ENCODE results near the gene PELI1. TPM values are rescaled to one million over a fixed set of nuclear protein-coding genes. Genes with fewer than 3 reads are reported as not detected.
A peak's percentile ranks its signal among the peaks of the same experiment; 100 is the strongest.

The PELI1 gene
- total RNA-seq, 6 experiments from 2014 or later: 1.9 to 4.9 (median 2.8) TPM

DNA sequence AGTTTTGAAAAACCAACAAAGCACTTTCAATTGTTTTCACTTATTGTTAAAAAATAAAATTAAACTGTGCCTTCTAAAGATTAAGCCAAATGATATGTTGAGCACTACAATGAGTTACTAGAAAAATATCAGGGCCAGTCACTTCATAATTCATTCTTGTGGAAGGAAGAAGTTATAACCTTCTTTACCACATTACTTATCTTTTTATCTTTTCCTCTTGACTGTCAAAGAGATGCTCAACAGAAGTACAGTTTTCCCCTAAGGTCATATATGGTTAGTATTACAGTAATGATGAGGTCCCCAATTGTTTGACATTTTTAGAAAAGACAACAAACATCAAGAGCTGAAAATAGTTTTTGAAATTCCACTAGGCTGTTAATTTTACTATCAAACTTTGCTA lies 9.4 kb downstream of the PELI1 start:
- peak; percentile 46 for DNase-seq
- TF ChIP-seq, protein P1, sequence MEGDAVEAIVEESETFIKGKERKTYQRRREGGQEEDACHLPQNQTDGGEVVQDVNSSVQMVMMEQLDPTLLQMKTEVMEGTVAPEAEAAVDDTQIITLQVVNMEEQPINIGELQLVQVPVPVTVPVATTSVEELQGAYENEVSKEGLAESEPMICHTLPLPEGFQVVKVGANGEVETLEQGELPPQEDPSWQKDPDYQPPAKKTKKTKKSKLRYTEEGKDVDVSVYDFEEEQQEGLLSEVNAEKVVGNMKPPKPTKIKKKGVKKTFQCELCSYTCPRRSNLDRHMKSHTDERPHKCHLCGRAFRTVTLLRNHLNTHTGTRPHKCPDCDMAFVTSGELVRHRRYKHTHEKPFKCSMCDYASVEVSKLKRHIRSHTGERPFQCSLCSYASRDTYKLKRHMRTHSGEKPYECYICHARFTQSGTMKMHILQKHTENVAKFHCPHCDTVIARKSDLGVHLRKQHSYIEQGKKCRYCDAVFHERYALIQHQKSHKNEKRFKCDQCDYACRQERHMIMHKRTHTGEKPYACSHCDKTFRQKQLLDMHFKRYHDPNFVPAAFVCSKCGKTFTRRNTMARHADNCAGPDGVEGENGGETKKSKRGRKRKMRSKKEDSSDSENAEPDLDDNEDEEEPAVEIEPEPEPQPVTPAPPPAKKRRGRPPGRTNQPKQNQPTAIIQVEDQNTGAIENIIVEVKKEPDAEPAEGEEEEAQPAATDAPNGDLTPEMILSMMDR (IDR thresholded peaks at IDR 0.05): no peak
- H3K4me3 Mint-ChIP-seq: peak overlapping the region; percentile 4
- H3K9me3 Mint-ChIP-seq: no peaks in the 10 kb centered on the region
- H3K27me3 Mint-ChIP-seq (ENCODE audit: insufficient read depth): no peaks in the 10 kb centered on the region; the same call in 1 of the 2 replicates
- peaks cover 74% of the 10 kb centered on the region for H3K4me1 Mint-ChIP-seq (ENCODE audit: low read depth)
- H3K36me3 Mint-ChIP-seq (ENCODE audit: low read depth): no peaks in the 10 kb centered on the region; the same call in 1 of the 2 replicates
- H3K27ac Mint-ChIP-seq: peak overlapping the region; percentile 28

DNA sequence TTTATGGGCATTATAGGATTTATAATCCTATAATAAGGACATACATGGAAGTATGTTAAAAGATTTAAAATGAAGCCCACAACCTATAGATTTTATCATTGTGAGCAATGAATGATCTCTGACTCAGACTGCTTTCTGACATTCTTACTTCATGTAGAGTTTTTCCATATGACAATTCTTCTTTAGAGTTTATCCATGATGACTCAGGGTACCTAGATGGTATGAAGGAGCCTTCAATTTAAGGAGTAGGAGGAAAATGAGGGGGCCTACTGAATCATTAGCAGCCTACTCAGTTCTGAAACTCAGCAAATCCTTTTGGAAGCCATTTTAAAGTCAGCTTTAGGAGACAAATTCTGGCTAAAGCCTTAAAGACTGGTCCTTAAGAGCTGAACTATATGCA lies 10.4 kb downstream of the PELI1 start:
- Mint-ChIP-seq H3K9me3 (no peaks in the 10 kb centered on the region), H3K4me1 (ENCODE audit: low read depth) (peaks cover 70% of the 10 kb centered on the region), H3K27ac (peak overlapping the region; percentile 28), H3K36me3 (ENCODE audit: low read depth) (no peaks in the 10 kb centered on the region; the same call in 1 of the 2 replicates), H3K27me3 (ENCODE audit: insufficient read depth) (no peaks in the 10 kb centered on the region; the same call in 1 of the 2 replicates), H3K4me3 (peak overlapping the region; percentile 4)
- TF ChIP-seq, protein P1 (IDR thresholded peaks at IDR 0.05): no peak
- DNase-seq: peak; percentile 70

DNA sequence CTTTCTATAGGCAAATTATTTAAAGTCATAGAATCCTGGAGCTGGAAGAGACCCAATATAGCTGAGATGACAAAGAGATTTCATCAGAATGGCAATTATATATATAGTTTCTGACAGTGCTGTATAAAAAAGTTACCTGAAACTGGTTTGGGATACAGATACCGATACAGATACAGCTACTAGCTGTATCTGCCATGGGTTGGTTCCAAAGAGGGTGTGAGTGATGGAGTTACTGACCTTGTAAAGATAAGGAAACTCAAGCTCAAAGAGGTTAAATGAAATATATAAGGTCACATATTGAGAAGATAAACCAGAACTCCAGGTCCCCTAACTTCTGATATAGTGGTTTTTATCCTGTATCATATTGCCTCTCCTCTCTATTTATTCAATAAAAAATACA lies 10.9 kb downstream of the PELI1 start:
- no peak for DNase-seq
- H3K4me3 Mint-ChIP-seq: no peak overlapping the region
- peaks cover 67% of the 10 kb centered on the region for H3K4me1 Mint-ChIP-seq (ENCODE audit: low read depth)
- H3K9me3 Mint-ChIP-seq: no peaks in the 10 kb centered on the region
- TF ChIP-seq, protein P1 (IDR thresholded peaks at IDR 0.05): no peak
- H3K27me3 Mint-ChIP-seq (ENCODE audit: insufficient read depth): no peaks in the 10 kb centered on the region; the same call in 1 of the 2 replicates
- H3K27ac Mint-ChIP-seq: peak overlapping the region; percentile 42
- H3K36me3 Mint-ChIP-seq (ENCODE audit: low read depth): no peaks in the 10 kb centered on the region

DNA sequence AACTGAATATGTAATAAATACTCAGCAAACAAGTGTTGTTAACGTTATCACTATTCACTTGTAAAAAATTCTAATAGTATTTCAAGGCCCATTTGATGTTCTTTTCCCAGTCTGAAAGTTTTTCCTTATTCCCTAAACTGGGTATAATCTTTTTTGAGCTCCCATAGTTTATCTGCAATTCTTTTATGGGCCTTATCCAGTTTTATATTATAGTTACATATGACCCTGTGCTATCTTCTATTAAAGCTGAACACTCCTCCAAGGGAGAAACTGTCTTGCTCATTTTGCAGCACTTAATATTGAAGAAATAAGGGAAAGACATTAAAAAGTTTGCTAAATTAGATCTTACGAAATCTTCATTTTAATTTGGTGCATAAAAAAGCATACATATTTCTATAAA lies 13.9 kb downstream of the PELI1 start:
- TF ChIP-seq, protein P1 (IDR thresholded peaks at IDR 0.05): no peak

DNA sequence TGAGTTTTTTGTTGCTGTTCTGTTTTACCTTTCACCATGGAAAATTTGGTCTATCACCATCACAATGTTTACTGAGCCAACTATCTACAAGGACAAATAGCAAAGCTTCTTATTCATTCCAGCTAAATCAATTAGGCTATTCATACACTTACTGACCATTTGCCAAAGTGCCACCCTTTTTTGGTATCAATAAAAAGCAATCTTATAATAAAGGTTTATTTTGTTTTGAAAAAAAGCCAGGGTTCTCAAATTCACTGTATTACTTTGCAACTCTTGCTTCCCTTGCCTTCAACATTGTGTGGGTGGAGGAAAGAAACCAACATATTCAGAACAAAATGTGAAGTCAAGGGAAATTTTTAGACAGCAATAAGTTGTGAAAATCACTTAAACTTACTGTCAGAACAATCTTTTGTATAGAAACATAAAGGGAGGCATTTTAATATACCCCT lies 15.3 kb downstream of the PELI1 start:
- peaks cover 44% of the 10 kb centered on the region for H3K4me1 Mint-ChIP-seq (ENCODE audit: low read depth)
- no peaks in the 10 kb centered on the region for H3K9me3 Mint-ChIP-seq
- H3K27me3 Mint-ChIP-seq (ENCODE audit: insufficient read depth): no peaks in the 10 kb centered on the region
- TF ChIP-seq, protein P1 (IDR thresholded peaks at IDR 0.05): no peak
- no peaks in the 10 kb centered on the region; the same call in 1 of the 2 replicates for H3K36me3 Mint-ChIP-seq (ENCODE audit: low read depth)
- no peak overlapping the region for H3K27ac Mint-ChIP-seq
- H3K4me3 Mint-ChIP-seq: no peak overlapping the region
- DNase-seq: no peak

More for the DNA sequence above, 13.9 kb downstream of the PELI1 start:
- Mint-ChIP-seq H3K9me3 (no peaks in the 10 kb centered on the region), H3K4me3 (no peak overlapping the region), H3K27ac (no peak overlapping the region), H3K36me3 (ENCODE audit: low read depth) (no peaks in the 10 kb centered on the region), H3K27me3 (ENCODE audit: insufficient read depth) (no peaks in the 10 kb centered on the region), H3K4me1 (ENCODE audit: low read depth) (peaks cover 48% of the 10 kb centered on the region)
- no peak for DNase-seq

Measured in HFFc6 (cell line).